HFF-Myc (cell line): ENCODE data around the gene SERPINA3.

Experiments
- DNase-seq: peaks from one replicate; pipeline ENCODE4 v3.0.0-alpha.2; 2011; ENCODE audit warnings: low read depth; ENCODE audit errors: extremely low read depth
- H3K4me3 ChIP-seq: replicated peaks from 2 replicates; pipeline ENCODE4 v1.5.1; 2011; ENCODE audit warnings: low read depth, mild to moderate bottlenecking, control low read depth, low read length
- TF ChIP-seq, protein P1 (sequence below): IDR thresholded peaks from 2 replicates; pipeline ENCODE4 v1.5.1; 2012; ENCODE audit warnings: mild to moderate bottlenecking, low read depth, low read length, control low read depth; ENCODE audit errors: missing control alignments

The SERPINA3 gene

DNA sequence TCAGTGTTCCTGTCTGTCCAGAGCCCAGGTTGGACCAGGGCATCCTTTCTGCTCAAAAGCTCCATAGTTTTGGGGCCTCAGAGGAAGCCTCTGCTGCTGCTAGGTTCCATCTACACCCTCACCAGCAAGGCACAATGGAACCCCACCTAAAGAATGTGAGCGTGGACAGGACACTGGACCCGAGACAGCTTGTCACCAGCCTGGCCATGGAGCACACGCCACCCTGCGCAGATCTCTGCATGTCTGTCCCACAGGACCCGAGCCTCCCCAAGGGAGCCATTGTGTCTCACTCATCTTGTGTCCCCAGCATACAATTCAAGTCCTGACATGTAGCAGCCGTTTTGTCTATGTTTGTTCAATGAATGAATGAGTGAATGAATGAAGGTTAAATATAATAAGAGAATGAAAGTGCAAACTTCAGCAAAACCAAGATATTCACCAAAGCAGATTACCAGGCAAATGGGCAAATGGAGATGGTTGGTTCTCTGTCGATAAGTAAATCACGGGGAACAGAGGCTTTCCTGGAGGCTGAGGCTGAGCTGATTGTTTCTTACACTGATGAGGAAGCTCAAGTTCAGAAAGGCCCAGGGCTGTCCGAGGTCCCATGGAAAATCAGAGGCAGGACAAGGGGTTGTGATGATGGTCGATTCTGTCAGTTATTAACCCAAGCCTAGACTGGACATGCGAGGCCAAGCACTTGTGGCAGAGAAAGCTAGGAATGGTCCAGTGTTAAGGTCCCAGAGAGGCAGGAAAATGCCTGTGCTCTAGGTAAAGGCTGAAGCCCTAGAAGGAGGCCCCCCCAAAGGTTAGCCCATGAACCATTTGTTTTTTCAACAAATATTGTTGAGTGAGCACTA lies 27.0 kb downstream of the SERPINA3 start:
- H3K4me3 ChIP-seq: no peak overlapping the region
- TF ChIP-seq, protein P1, sequence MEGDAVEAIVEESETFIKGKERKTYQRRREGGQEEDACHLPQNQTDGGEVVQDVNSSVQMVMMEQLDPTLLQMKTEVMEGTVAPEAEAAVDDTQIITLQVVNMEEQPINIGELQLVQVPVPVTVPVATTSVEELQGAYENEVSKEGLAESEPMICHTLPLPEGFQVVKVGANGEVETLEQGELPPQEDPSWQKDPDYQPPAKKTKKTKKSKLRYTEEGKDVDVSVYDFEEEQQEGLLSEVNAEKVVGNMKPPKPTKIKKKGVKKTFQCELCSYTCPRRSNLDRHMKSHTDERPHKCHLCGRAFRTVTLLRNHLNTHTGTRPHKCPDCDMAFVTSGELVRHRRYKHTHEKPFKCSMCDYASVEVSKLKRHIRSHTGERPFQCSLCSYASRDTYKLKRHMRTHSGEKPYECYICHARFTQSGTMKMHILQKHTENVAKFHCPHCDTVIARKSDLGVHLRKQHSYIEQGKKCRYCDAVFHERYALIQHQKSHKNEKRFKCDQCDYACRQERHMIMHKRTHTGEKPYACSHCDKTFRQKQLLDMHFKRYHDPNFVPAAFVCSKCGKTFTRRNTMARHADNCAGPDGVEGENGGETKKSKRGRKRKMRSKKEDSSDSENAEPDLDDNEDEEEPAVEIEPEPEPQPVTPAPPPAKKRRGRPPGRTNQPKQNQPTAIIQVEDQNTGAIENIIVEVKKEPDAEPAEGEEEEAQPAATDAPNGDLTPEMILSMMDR: no peak
- no peak for DNase-seq

DNA sequence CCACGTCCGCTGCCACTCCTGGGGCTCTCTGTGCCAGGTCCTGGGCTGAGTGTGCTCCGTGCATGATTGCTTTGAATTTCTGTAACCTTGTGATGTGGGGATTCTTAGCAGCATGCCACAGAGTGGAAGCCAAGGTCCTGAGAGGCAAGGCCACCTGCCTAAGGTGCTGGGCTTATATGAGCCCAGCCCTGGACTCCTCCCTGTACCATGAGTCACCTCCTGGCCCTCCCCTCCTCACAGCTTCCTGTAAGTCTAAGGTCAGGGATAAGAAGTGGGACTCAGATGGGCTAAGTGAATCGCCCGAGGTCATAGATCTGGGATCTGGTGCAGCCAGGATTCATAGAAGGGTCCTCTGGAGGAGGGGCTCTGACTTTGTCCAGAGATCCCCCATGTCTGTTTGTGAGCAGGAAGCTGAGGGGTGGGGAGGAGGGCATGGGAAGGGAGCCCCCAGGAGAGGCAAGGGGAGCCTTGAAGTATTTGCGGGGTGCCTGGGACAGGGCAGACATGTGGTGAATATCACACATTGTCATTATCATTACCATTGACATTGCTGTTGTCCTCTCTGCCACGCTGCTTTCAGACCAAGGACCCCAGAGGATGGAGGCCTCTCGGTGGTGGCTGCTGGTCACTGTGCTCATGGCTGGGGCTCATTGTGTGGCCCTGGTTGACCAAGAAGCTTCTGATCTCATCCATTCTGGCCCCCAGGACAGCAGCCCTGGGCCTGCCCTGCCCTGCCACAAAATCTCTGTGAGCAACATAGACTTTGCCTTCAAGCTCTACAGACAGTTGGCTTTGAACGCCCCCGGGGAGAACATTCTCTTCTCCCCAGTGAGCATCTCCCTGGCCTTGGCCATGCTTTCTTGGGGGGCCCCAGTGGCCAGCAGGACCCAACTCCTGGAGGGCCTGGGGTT lies 28.8 kb downstream of the SERPINA3 start:
- H3K4me3 ChIP-seq: no peak overlapping the region
- TF ChIP-seq, protein P1: no peak
- DNase-seq: no peak

DNA sequence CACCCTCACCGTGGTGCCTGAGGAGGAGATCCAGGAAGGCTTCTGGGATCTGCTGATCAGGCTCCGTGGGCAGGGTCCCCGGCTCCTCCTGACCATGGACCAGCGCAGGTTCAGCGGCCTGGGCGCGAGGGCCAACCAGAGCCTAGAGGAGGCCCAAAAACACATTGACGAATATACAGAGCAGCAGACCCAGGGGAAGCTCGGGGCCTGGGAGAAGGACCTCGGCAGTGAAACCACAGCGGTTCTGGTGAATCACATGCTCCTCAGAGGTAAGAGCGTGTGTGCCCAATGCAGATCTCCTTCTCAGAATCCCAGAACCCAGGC lies 29.4 kb downstream of the SERPINA3 start:
- no peak for DNase-seq
- TF ChIP-seq, protein P1: no peak
- no peak overlapping the region for H3K4me3 ChIP-seq

DNA sequence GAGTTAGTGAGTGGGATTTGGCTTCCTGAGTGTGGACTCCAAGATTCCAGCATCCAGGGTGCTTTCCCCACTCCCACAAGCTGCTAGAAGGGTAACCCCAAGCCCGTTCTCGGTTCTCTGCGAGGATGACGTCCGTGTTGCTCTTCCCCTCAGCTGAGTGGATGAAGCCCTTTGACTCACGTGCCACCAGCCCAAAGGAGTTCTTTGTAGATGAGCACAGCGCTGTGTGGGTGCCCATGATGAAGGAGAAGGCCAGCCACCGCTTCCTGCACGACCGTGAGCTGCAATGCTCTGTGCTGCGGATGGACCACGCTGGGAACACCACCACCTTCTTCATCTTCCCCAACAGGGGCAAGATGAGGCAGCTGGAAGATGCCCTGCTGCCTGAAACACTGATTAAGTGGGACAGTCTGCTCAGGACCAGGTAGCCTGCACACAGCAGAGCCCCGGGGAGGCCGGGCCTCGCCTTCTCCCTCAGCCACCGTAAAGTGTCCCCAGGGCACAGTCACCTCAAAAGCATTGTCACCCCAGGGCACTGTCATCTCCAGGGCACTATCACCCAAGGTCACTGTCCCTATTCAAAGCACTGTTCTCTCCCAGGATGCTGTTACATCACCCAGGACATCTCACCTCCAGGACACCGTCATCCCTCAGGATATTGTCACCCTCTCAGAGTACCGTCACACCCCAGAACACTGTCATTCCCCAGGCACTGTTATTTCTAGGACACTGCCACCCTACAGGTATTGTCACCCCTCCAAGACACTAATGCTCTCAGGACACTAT lies 31.3 kb downstream of the SERPINA3 start:
- TF ChIP-seq, protein P1: no peak
- no peak for DNase-seq

DNA sequence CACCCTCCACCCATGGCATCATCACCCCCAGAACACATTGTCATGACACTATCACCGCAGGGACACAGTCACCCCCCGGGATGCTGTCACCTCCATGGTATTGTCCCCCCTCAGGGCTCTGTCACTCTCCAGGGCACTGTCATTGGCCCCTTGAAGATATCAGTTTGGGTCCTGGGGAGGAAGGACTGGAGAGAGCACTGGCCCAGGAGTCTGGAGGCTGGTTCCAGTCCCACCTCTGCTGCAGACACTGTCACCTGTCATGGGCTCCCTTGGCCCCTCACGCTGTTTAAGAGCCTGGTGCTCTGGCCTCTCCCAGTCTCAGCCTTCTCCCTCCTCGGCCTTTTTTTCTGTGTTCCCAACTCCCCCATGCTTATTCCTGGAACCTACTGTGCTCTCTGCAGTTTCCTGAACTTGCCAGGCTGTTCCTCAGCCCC lies 31.9 kb downstream of the SERPINA3 start:
- H3K4me3 ChIP-seq: no peak overlapping the region
- TF ChIP-seq, protein P1: no peak
- DNase-seq: no peak

More for the DNA sequence above, 31.3 kb downstream of the SERPINA3 start:
- no peak overlapping the region for H3K4me3 ChIP-seq

DNA sequence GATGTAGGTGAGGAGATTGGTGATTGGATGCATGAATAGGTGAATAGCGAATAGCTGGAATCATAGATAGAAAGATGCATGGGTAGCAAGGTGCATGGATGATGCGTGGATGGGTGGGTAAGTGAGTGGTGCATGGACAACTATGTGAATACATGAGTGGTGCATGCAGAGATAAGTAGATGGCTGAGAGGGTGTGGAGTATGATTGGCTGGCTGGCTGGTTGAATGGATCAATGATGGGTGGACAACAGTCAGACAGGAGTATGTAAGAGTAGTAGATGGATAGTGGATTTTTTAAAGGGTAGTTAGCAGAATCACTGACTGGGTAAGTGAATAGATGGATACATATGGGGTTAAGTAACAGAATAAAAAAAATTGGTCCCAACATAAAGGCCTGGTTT lies 33.9 kb downstream of the SERPINA3 start:
- H3K4me3 ChIP-seq: no peak overlapping the region
- TF ChIP-seq, protein P1: no peak
- no peak for DNase-seq
